Tongue (tissue), 2 donors: ENCODE measurements around the gene ODF4. TPM values are rescaled to one million over a fixed set of nuclear protein-coding genes. Genes with fewer than 3 reads are reported as not detected.
"Not testable (repeated sequence)": the region's sequence is repeated elsewhere in the genome, so short reads cannot be mapped to it uniquely, and the experiment has no call there.

ENCODE experiments used
- DNase-seq: peaks from one replicate; pipeline ENCODE4 v3.0.0-alpha.2; 2015
- total RNA-seq: library from RNA; depleted of rRNA; stranded (reverse); fragments of >200 nt; gene quantifications from one replicate; pipeline ENCODE4 v1.2.3, GENCODE V29; 2014

The ODF4 gene
- total RNA-seq, 1 donor from 2014 or later = not detected

- DNase-seq = peak; percentile 68
Observed at GRCh38 chr17:8326511-8327302, 12.9 kb upstream of the ODF4 start.

GRCh38 chr17:8327303-8327649, 12.4 kb upstream of the ODF4 start:
- DNase-seq = no peak

- no peak for DNase-seq
Observed at GRCh38 chr17:8332128-8332527, 7.5 kb upstream of the ODF4 start.

GRCh38 chr17:8332688-8333087, 7.0 kb upstream of the ODF4 start:
- peak; percentile 62 for DNase-seq

GRCh38 chr17:8333281-8333680, 6.4 kb upstream of the ODF4 start:
- peak; percentile 39 for DNase-seq

GRCh38 chr17:8337802-8338752, 1.6 kb upstream of the ODF4 start:
- DNase-seq = no peak

- no peak for DNase-seq
Observed at GRCh38 chr17:8338753-8339140, 893 bp upstream of the ODF4 start.

GRCh38 chr17:8341456-8341855, 1.8 kb downstream of the ODF4 start:
- peak; percentile 47 for DNase-seq

- no peak for DNase-seq
Observed at GRCh38 chr17:8345052-8345690, 5.5 kb downstream of the ODF4 start.

GRCh38 chr17:8345951-8346665, 6.5 kb downstream of the ODF4 start:
- no peak for DNase-seq

- DNase-seq = not testable (repeated sequence)
Observed at GRCh38 chr17:8347001-8347400, 7.4 kb downstream of the ODF4 start.

GRCh38 chr17:8350339-8350738, 10.7 kb downstream of the ODF4 start:
- no peak for DNase-seq

GRCh38 chr17:8353736-8354135, 14.1 kb downstream of the ODF4 start:
- DNase-seq = no peak

GRCh38 chr17:8354236-8354635, 14.6 kb downstream of the ODF4 start:
- DNase-seq = no peak

GRCh38 chr17:8357910-8358309, 18.3 kb downstream of the ODF4 start:
- no peak for DNase-seq

GRCh38 chr17:8359769-8360168, 20.1 kb downstream of the ODF4 start:
- DNase-seq = peak; percentile 82

GRCh38 chr17:8360260-8360659, 20.6 kb downstream of the ODF4 start:
- no peak for DNase-seq

- DNase-seq = no peak
Observed at GRCh38 chr17:8360751-8361150, 21.1 kb downstream of the ODF4 start.

GRCh38 chr17:8362651-8363332, 23.2 kb downstream of the ODF4 start:
- DNase-seq = no peak

- no peak for DNase-seq
Observed at GRCh38 chr17:8365143-8365542, 25.5 kb downstream of the ODF4 start.

GRCh38 chr17:8366231-8366630, 26.6 kb downstream of the ODF4 start:
- peak; percentile 37 for DNase-seq

GRCh38 chr17:8368193-8368592, 28.6 kb downstream of the ODF4 start:
- DNase-seq = no peak
